ENCODE measurements around the gene STAB2.

GRCh38 chr12:103590271-103590670, 3.2 kb downstream of the STAB2 start:
- TF ChIP-seq EGR1 (IDR thresholded peaks at IDR 0.05; ENCODE audit: low read depth in 2 of 2): no peak
- TF ChIP-seq, protein P1, sequence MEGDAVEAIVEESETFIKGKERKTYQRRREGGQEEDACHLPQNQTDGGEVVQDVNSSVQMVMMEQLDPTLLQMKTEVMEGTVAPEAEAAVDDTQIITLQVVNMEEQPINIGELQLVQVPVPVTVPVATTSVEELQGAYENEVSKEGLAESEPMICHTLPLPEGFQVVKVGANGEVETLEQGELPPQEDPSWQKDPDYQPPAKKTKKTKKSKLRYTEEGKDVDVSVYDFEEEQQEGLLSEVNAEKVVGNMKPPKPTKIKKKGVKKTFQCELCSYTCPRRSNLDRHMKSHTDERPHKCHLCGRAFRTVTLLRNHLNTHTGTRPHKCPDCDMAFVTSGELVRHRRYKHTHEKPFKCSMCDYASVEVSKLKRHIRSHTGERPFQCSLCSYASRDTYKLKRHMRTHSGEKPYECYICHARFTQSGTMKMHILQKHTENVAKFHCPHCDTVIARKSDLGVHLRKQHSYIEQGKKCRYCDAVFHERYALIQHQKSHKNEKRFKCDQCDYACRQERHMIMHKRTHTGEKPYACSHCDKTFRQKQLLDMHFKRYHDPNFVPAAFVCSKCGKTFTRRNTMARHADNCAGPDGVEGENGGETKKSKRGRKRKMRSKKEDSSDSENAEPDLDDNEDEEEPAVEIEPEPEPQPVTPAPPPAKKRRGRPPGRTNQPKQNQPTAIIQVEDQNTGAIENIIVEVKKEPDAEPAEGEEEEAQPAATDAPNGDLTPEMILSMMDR (IDR thresholded peaks at IDR 0.05; ENCODE audit: low read depth, low read length, missing input control): no peak
- no peak for TF ChIP-seq GABPA (IDR thresholded peaks at IDR 0.05 in 1 of 2, conservative IDR thresholded peaks at IDR 0.05 in 1 of 2)
- TF ChIP-seq SP1 (IDR thresholded peaks at IDR 0.05): no peak
- no peak for TF ChIP-seq TAF1 (conservative IDR thresholded peaks at IDR 0.05)
- TF ChIP-seq, protein P2, sequence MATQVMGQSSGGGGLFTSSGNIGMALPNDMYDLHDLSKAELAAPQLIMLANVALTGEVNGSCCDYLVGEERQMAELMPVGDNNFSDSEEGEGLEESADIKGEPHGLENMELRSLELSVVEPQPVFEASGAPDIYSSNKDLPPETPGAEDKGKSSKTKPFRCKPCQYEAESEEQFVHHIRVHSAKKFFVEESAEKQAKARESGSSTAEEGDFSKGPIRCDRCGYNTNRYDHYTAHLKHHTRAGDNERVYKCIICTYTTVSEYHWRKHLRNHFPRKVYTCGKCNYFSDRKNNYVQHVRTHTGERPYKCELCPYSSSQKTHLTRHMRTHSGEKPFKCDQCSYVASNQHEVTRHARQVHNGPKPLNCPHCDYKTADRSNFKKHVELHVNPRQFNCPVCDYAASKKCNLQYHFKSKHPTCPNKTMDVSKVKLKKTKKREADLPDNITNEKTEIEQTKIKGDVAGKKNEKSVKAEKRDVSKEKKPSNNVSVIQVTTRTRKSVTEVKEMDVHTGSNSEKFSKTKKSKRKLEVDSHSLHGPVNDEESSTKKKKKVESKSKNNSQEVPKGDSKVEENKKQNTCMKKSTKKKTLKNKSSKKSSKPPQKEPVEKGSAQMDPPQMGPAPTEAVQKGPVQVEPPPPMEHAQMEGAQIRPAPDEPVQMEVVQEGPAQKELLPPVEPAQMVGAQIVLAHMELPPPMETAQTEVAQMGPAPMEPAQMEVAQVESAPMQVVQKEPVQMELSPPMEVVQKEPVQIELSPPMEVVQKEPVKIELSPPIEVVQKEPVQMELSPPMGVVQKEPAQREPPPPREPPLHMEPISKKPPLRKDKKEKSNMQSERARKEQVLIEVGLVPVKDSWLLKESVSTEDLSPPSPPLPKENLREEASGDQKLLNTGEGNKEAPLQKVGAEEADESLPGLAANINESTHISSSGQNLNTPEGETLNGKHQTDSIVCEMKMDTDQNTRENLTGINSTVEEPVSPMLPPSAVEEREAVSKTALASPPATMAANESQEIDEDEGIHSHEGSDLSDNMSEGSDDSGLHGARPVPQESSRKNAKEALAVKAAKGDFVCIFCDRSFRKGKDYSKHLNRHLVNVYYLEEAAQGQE (IDR thresholded peaks at IDR 0.05): no peak
- TF ChIP-seq RXRA (IDR thresholded peaks at IDR 0.05): no peak
- TF ChIP-seq YY1 (IDR thresholded peaks at IDR 0.05): no peak
- TF ChIP-seq ATF3 (IDR thresholded peaks at IDR 0.05): no peak

All from liver (tissue), 3 donors.